Stimulated activated CD8-positive, alpha-beta memory T cell treated with anti-CD3 and anti-CD28 coated beads, Interleukin-15, amount 100 ng/mL, for 1 hour (primary cell): ENCODE results near the gene ARL5B.

Experiments used
- DNase-seq: peaks from one replicate; pipeline ENCODE4 v3.0.0-alpha.2; 2020; ENCODE audit warnings: low read depth

The ARL5B gene

GRCh38 chr10:18658271-18659124 lies 733 bp upstream of the ARL5B start:
- no peak for DNase-seq

GRCh38 chr10:18659819-18660535 lies 746 bp downstream of the ARL5B start:
- no peak for DNase-seq

GRCh38 chr10:18660816-18661431 lies 1.7 kb downstream of the ARL5B start:
- DNase-seq: no peak

- no peak for DNase-seq
Observed at GRCh38 chr10:18664841-18665478, 5.7 kb downstream of the ARL5B start.

- no peak for DNase-seq
Observed at GRCh38 chr10:18665815-18666558, 6.8 kb downstream of the ARL5B start.

GRCh38 chr10:18666810-18667209 lies 7.6 kb downstream of the ARL5B start:
- no peak for DNase-seq

GRCh38 chr10:18668026-18668425 lies 8.8 kb downstream of the ARL5B start:
- no peak for DNase-seq

- no peak for DNase-seq
Observed at GRCh38 chr10:18675086-18675801, 16.0 kb downstream of the ARL5B start.

GRCh38 chr10:18680754-18681153 lies 21.5 kb downstream of the ARL5B start:
- DNase-seq: no peak

GRCh38 chr10:18681366-18681765 lies 22.1 kb downstream of the ARL5B start:
- no peak for DNase-seq

GRCh38 chr10:18681971-18682411 lies 22.8 kb downstream of the ARL5B start:
- no peak for DNase-seq

- DNase-seq: no peak
Observed at GRCh38 chr10:18683427-18683826, 24.2 kb downstream of the ARL5B start.

GRCh38 chr10:18684416-18684815 lies 25.2 kb downstream of the ARL5B start:
- DNase-seq: no peak

GRCh38 chr10:18684953-18685352 lies 25.7 kb downstream of the ARL5B start:
- no peak for DNase-seq

- no peak for DNase-seq
Observed at GRCh38 chr10:18685555-18685954, 26.3 kb downstream of the ARL5B start.

GRCh38 chr10:18687195-18687594 lies 28.0 kb downstream of the ARL5B start:
- no peak for DNase-seq

- DNase-seq: no peak
Observed at GRCh38 chr10:18687706-18688105, 28.5 kb downstream of the ARL5B start.

GRCh38 chr10:18689498-18689897 lies 30.3 kb downstream of the ARL5B start:
- DNase-seq: no peak

GRCh38 chr10:18690541-18690940 lies 31.3 kb downstream of the ARL5B start:
- DNase-seq: no peak

GRCh38 chr10:18699849-18700840 lies 40.9 kb downstream of the ARL5B start:
- DNase-seq: no peak
